PFSK-1 (cell line): ENCODE data around the gene SMCO3.

Experiments used
- POLR2AphosphoS5 ChIP-seq: IDR thresholded peaks from 2 replicates; pipeline ENCODE4 v1.6.1; 2012; ENCODE audit warnings: low read depth, mild to moderate bottlenecking, control low read depth, low read length, moderate library complexity
- TAF1 ChIP-seq: IDR thresholded peaks from 2 replicates; pipeline ENCODE4 v1.6.1; 2012; ENCODE audit warnings: low read length, control low read depth, borderline replicate concordance; ENCODE audit not compliant: insufficient read depth
- TF ChIP-seq, protein P1 (sequence below), 2 experiments: IDR thresholded peaks; 2 replicates each; pipeline versions ENCODE4 v1.6.1 to v1.8.0; 2011 to 2012; ENCODE audit warnings: low read depth in 2 of 2, low read length in 2 of 2, control low read depth in 1 of 2, inconsistent platforms in 1 of 2, mild to moderate bottlenecking in 1 of 2, moderate library complexity in 1 of 2; ENCODE audit not compliant: insufficient read depth in 1 of 2

DNA sequence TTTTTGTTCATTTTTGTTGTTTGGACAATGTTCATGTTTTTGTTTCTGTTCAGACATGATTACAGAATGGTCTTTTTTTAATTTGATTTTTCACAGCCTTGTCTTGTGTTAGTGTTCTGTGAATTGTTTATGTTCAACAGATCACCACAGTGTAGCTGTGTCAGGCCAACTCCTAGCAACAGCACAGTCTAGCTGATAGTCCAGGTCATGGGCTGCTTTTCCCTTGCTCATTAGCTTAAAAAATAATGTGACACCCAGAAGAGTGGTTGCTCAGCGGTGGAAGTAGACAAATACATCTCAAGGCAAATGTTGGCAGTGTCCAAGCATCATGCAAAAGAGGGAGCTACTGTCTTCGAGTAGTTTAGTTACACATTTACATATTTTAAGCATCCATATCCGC, 33.1 kb downstream of the SMCO3 start:
- no peak for TF ChIP-seq POLR2AphosphoS5
- TF ChIP-seq TAF1, result no peak
- TF ChIP-seq, protein P1, sequence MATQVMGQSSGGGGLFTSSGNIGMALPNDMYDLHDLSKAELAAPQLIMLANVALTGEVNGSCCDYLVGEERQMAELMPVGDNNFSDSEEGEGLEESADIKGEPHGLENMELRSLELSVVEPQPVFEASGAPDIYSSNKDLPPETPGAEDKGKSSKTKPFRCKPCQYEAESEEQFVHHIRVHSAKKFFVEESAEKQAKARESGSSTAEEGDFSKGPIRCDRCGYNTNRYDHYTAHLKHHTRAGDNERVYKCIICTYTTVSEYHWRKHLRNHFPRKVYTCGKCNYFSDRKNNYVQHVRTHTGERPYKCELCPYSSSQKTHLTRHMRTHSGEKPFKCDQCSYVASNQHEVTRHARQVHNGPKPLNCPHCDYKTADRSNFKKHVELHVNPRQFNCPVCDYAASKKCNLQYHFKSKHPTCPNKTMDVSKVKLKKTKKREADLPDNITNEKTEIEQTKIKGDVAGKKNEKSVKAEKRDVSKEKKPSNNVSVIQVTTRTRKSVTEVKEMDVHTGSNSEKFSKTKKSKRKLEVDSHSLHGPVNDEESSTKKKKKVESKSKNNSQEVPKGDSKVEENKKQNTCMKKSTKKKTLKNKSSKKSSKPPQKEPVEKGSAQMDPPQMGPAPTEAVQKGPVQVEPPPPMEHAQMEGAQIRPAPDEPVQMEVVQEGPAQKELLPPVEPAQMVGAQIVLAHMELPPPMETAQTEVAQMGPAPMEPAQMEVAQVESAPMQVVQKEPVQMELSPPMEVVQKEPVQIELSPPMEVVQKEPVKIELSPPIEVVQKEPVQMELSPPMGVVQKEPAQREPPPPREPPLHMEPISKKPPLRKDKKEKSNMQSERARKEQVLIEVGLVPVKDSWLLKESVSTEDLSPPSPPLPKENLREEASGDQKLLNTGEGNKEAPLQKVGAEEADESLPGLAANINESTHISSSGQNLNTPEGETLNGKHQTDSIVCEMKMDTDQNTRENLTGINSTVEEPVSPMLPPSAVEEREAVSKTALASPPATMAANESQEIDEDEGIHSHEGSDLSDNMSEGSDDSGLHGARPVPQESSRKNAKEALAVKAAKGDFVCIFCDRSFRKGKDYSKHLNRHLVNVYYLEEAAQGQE (IDR thresholded peaks at IDR 0.05; ENCODE audit: insufficient read depth in 1 of 2, low read depth in 2 of 2, low read length in 2 of 2), result no peak
